Kidney capillary endothelial cell (primary cell): Measurements from ENCODE around the gene ADI1.
A peak's percentile ranks its signal among the peaks of the same experiment; 100 is the strongest.
"Not testable (repeated sequence)": the region's sequence is repeated elsewhere in the genome, so short reads cannot be mapped to it uniquely, and the experiment has no call there.

Source experiments
- DNase-seq: peaks from one replicate; pipeline ENCODE4 v3.0.0-alpha.2; 2018; ENCODE audit warnings: low spot score

ADI1 gene

GRCh38 chr2:3529316-3530025 lies 10.1 kb upstream of the ADI1 start:
- no peak for DNase-seq

- no peak for DNase-seq
Measured at GRCh38 chr2:3527886-3528785, 8.8 kb upstream of the ADI1 start.

- DNase-seq = no peak
Measured at GRCh38 chr2:3526871-3527270, 7.5 kb upstream of the ADI1 start.

- DNase-seq = no peak
Measured at GRCh38 chr2:3523551-3524041, 4.3 kb upstream of the ADI1 start.

GRCh38 chr2:3522961-3523421 lies 3.7 kb upstream of the ADI1 start:
- no peak for DNase-seq

- DNase-seq = no peak
Measured at GRCh38 chr2:3520591-3520990, 1.3 kb upstream of the ADI1 start.

GRCh38 chr2:3518496-3519254 lies 656 bp downstream of the ADI1 start:
- peak; percentile 98 for DNase-seq

GRCh38 chr2:3517948-3518495 lies 1.3 kb downstream of the ADI1 start:
- no peak for DNase-seq

- no peak for DNase-seq
Measured at GRCh38 chr2:3516831-3517230, 2.5 kb downstream of the ADI1 start.

- not testable (repeated sequence) for DNase-seq
Measured at GRCh38 chr2:3515438-3515837, 3.9 kb downstream of the ADI1 start.

- no peak for DNase-seq
Measured at GRCh38 chr2:3513026-3513810, 6.1 kb downstream of the ADI1 start.

- DNase-seq = no peak
Measured at GRCh38 chr2:3512086-3512485, 7.2 kb downstream of the ADI1 start.

- DNase-seq = no peak
Measured at GRCh38 chr2:3505771-3506170, 13.6 kb downstream of the ADI1 start.

GRCh38 chr2:3504741-3505140 lies 14.6 kb downstream of the ADI1 start:
- DNase-seq = no peak

- no peak for DNase-seq
Measured at GRCh38 chr2:3503483-3503882, 15.8 kb downstream of the ADI1 start.

GRCh38 chr2:3503046-3503445 lies 16.3 kb downstream of the ADI1 start:
- no peak for DNase-seq

GRCh38 chr2:3500326-3500899 lies 18.9 kb downstream of the ADI1 start:
- no peak for DNase-seq

- DNase-seq = no peak
Measured at GRCh38 chr2:3498783-3499394, 20.4 kb downstream of the ADI1 start.

GRCh38 chr2:3496708-3497080 lies 22.6 kb downstream of the ADI1 start:
- not testable (repeated sequence) for DNase-seq

GRCh38 chr2:3494984-3495666 lies 24.2 kb downstream of the ADI1 start:
- DNase-seq = no peak
